ENCODE results near the gene PTPA. TPM values are rescaled to one million over a fixed set of nuclear protein-coding genes. Genes with fewer than 3 reads are reported as not detected.
"Not testable (repeated sequence)": the region's sequence is repeated elsewhere in the genome, so short reads cannot be mapped to it uniquely, and the experiment has no call there.

Gene PTPA
- total RNA-seq, 4 donors from 2014 or later: 59.1 to 108 (median 83.8) TPM

- Histone ChIP-seq H3K4me3 (no peak overlapping the region), H3K4me1 (peaks cover 17% of the 10 kb centered on the region), H3K36me3 (peaks cover 36% of the 10 kb centered on the region), H3K9me3 (no peaks in the 10 kb centered on the region), H3K27me3 (no peaks in the 10 kb centered on the region), H3K27ac (peak overlapping the region; percentile 34)
- no peak for DNase-seq (ENCODE audit: low spot score in 2 of 2)
- TF ChIP-seq POLR2A (IDR thresholded peaks at IDR 0.05) (no peak), CTCF (IDR thresholded peaks at IDR 0.05) (no peak), EP300 (IDR thresholded peaks at IDR 0.05) (no peak), POLR2AphosphoS5 (IDR thresholded peaks at IDR 0.05) (no peak)
- 19% methylated on average over 3 of the region's 3 CpGs for WGBS
These were observed 10.3 kb downstream of the PTPA start for GRCh38 chr9:129121483-129121882.

GRCh38 chr9:129122133-129122532 is 10.9 kb downstream of the PTPA start:
- no peak for TF ChIP-seq EP300 (IDR thresholded peaks at IDR 0.05)
- TF ChIP-seq CTCF (IDR thresholded peaks at IDR 0.05): no peak
- no peak for TF ChIP-seq POLR2AphosphoS5 (IDR thresholded peaks at IDR 0.05)
- no peak for TF ChIP-seq POLR2A (IDR thresholded peaks at IDR 0.05)
- Histone ChIP-seq H3K4me1 (peaks cover 17% of the 10 kb centered on the region), H3K36me3 (peaks cover 42% of the 10 kb centered on the region), H3K27ac (peak overlapping the region; percentile 34), H3K4me3 (no peak overlapping the region), H3K9me3 (no peaks in the 10 kb centered on the region), H3K27me3 (no peaks in the 10 kb centered on the region)
- 100% methylated on average over 1 of the region's 1 CpG for WGBS
- no peak for DNase-seq (ENCODE audit: low spot score in 2 of 2)

- peaks cover 48% of the 10 kb centered on the region for H3K36me3 ChIP-seq
- WGBS: 87% methylated on average over 15 of the region's 15 CpGs
These were observed 11.8 kb downstream of the PTPA start for GRCh38 chr9:129122976-129123375.

GRCh38 chr9:129124506-129125069 is 13.4 kb downstream of the PTPA start:
- 93% methylated on average over 3 of the region's 3 CpGs for WGBS
- no peak overlapping the region for H3K4me3 ChIP-seq

More at GRCh38 chr9:129122976-129123375, 11.8 kb downstream of the PTPA start:
- H3K4me3 ChIP-seq; DNase-seq (ENCODE audit: low spot score in 2 of 2); H3K9me3 ChIP-seq; H3K27me3 ChIP-seq; H3K27ac ChIP-seq: not testable (repeated sequence)
- H3K4me1 ChIP-seq: peaks cover 17% of the 10 kb centered on the region

GRCh38 chr9:129125478-129125877 is 14.3 kb downstream of the PTPA start:
- peaks cover 57% of the 10 kb centered on the region for H3K36me3 ChIP-seq
- WGBS: 89% methylated on average over 5 of the region's 8 CpGs

More at GRCh38 chr9:129124506-129125069, 13.4 kb downstream of the PTPA start:
- Histone ChIP-seq H3K4me1 (peaks cover 13% of the 10 kb centered on the region), H3K27me3 (no peaks in the 10 kb centered on the region), H3K9me3 (no peaks in the 10 kb centered on the region), H3K36me3 (peaks cover 54% of the 10 kb centered on the region), H3K27ac (no peak overlapping the region)
- TF ChIP-seq POLR2A (IDR thresholded peaks at IDR 0.05) (no peak), EP300 (IDR thresholded peaks at IDR 0.05) (no peak), POLR2AphosphoS5 (IDR thresholded peaks at IDR 0.05) (no peak), CTCF (IDR thresholded peaks at IDR 0.05) (no peak)
- no peak for DNase-seq (ENCODE audit: low spot score in 2 of 2)

More at GRCh38 chr9:129125478-129125877, 14.3 kb downstream of the PTPA start:
- peaks cover 13% of the 10 kb centered on the region for H3K4me1 ChIP-seq
- no peak for DNase-seq (ENCODE audit: low spot score in 2 of 2)
- H3K27ac ChIP-seq: no peak overlapping the region
- no peaks in the 10 kb centered on the region for H3K27me3 ChIP-seq
- TF ChIP-seq CTCF (IDR thresholded peaks at IDR 0.05) (no peak), POLR2AphosphoS5 (IDR thresholded peaks at IDR 0.05) (no peak), POLR2A (IDR thresholded peaks at IDR 0.05) (no peak), EP300 (IDR thresholded peaks at IDR 0.05) (no peak)
- H3K9me3 ChIP-seq: no peaks in the 10 kb centered on the region
- no peak overlapping the region for H3K4me3 ChIP-seq
